Neural cell (in vitro differentiated cells): ENCODE data around the gene RBP4. TPM values are rescaled to one million over a fixed set of nuclear protein-coding genes. Genes with fewer than 3 reads are reported as not detected.

Experiments
- H2AFZ ChIP-seq: fragments of 200-600, 300-800 bp; sonication (generic), shearing (Covaris generic); 2 replicates; pipeline ENCODE4 v1.6.0; 2014; ENCODE audit warnings: low read depth, mild to moderate bottlenecking, antibody characterized with exemption, low read length, moderate library complexity
- H3F3A ChIP-seq: fragments of 200-600 bp; shearing (Covaris generic); 2 replicates; pipeline ENCODE4 v1.6.1; 2016; ENCODE audit warnings: mild to moderate bottlenecking, moderate library complexity, mixed read lengths, antibody characterized with exemption, low read length; ENCODE audit not compliant: insufficient read depth, poor library complexity, severe bottlenecking
- H3K27ac ChIP-seq: fragments of 200-600, 300-800 bp; sonication (generic), shearing (Covaris generic); 2 replicates; pipeline ENCODE4 v1.5.1; 2014; ENCODE audit warnings: mild to moderate bottlenecking, low read length, moderate library complexity
- H3K27me3 ChIP-seq: fragments of 300-800, 200-600 bp; sonication (generic), shearing (Covaris generic); 2 replicates; pipeline ENCODE4 v1.6.0; 2014; ENCODE audit warnings: mild to moderate bottlenecking, low read depth, low read length, moderate library complexity; ENCODE audit not compliant: insufficient read depth
- H3K36me3 ChIP-seq: fragments of 300-800, 200-600 bp; sonication (generic), shearing (Covaris generic); 2 replicates; pipeline ENCODE4 v1.5.1; 2014; ENCODE audit warnings: mild to moderate bottlenecking, antibody characterized with exemption, low read length, moderate library complexity; ENCODE audit not compliant: insufficient read depth
- H3K4me2 ChIP-seq: fragments of 300-800, 200-600 bp; sonication (generic), shearing (Covaris generic); 2 replicates; pipeline ENCODE4 v1.6.0; 2014; ENCODE audit warnings: mild to moderate bottlenecking, low read length
- H3K4me3 ChIP-seq: fragments of 300-800, 200-600 bp; sonication (generic), shearing (Covaris generic); 2 replicates; pipeline ENCODE4 v1.5.1; 2014; ENCODE audit warnings: mild to moderate bottlenecking, low read length, moderate library complexity
- H3K79me2 ChIP-seq: fragments of 200-600 bp; shearing (Covaris generic); replicated peaks from 2 replicates; pipeline ENCODE4 v1.6.0; 2014; ENCODE audit warnings: mild to moderate bottlenecking, low read length, moderate library complexity; ENCODE audit not compliant: insufficient read depth
- H3K9ac ChIP-seq: fragments of 300-800, 200-600 bp; sonication (generic), shearing (Covaris generic); 2 replicates; pipeline ENCODE4 v1.6.1; 2016; ENCODE audit warnings: mild to moderate bottlenecking, low read length, mixed read lengths
- H3K9me2 ChIP-seq: fragments of 200-600 bp; shearing (Covaris generic); 2 replicates; pipeline ENCODE4 v1.6.1; 2016; ENCODE audit warnings: mild to moderate bottlenecking, low read length, mixed read lengths; ENCODE audit not compliant: insufficient read depth
- H3K9me3 ChIP-seq: fragments of 200-600, 300-800 bp; sonication (generic), shearing (Covaris generic); 2 replicates; pipeline ENCODE4 v1.6.1; 2016; ENCODE audit warnings: mild to moderate bottlenecking, mixed run types, low read length, moderate library complexity, mixed read lengths
- H4K20me1 ChIP-seq: fragments of 200-600 bp; shearing (Covaris generic); 2 replicates; pipeline ENCODE4 v1.6.1; 2016; ENCODE audit warnings: mild to moderate bottlenecking, mixed run types; ENCODE audit not compliant: insufficient read depth
- CTCF ChIP-seq: fragments of 450-650 bp; IDR thresholded peaks from 2 replicates; pipeline ENCODE4 v1.5.1; 2014; ENCODE audit warnings: antibody characterized with exemption, mild to moderate bottlenecking, moderate library complexity; ENCODE audit not compliant: poor library complexity, severe bottlenecking
- EP300 ChIP-seq: fragments of 450-650 bp; conservative IDR thresholded peaks from 2 replicates; pipeline ENCODE4 v1.6.1; 2014; ENCODE audit warnings: antibody characterized with exemption, mild to moderate bottlenecking, moderate library complexity; ENCODE audit not compliant: poor library complexity, severe bottlenecking
- EZH2 ChIP-seq: fragments of 200-600, 300-800 bp; shearing (Covaris generic), sonication (generic); IDR thresholded peaks from 2 replicates; pipeline ENCODE4 v1.6.1; 2014; ENCODE audit warnings: antibody characterized with exemption, low read length, borderline replicate concordance, mild to moderate bottlenecking; ENCODE audit not compliant: insufficient read depth, poor library complexity, severe bottlenecking
- MXI1 ChIP-seq: fragments of 450-650 bp; conservative IDR thresholded peaks from 2 replicates; pipeline ENCODE4 v1.6.1; 2014; ENCODE audit warnings: antibody characterized with exemption, mild to moderate bottlenecking; ENCODE audit not compliant: poor library complexity, severe bottlenecking
- POLR2AphosphoS5 ChIP-seq: IDR thresholded peaks from 2 replicates; pipeline ENCODE4 v1.6.1; 2012
- RAD21 ChIP-seq: fragments of 450-650 bp; conservative IDR thresholded peaks from 2 replicates; pipeline ENCODE4 v1.6.1; 2014; ENCODE audit warnings: antibody characterized with exemption, mild to moderate bottlenecking, moderate library complexity
- REST ChIP-seq: IDR thresholded peaks from 2 replicates; pipeline ENCODE4 v1.6.1; 2012; ENCODE audit warnings: borderline replicate concordance
- SMC3 ChIP-seq: fragments of 450-650 bp; conservative IDR thresholded peaks from 2 replicates; pipeline ENCODE4 v1.6.1; 2014; ENCODE audit warnings: antibody characterized with exemption, mild to moderate bottlenecking, moderate library complexity; ENCODE audit not compliant: poor library complexity
- TAF1 ChIP-seq: IDR thresholded peaks from 2 replicates; pipeline ENCODE4 v1.6.1; 2012; ENCODE audit warnings: low read depth
- polyA plus RNA-seq: library from polyadenylated mRNA; depleted of rRNA; stranded (reverse); fragments of >200 nt; gene quantifications from 2 replicates; pipeline ENCODE4 v1.2.3, GENCODE V29; 2014

Gene RBP4
- polyA plus RNA-seq, 1 donor from 2014 or later, result 0.73 TPM

- Histone ChIP-seq H3K9me2 (no peaks in the 10 kb centered on the region), H3F3A (no peaks in the 10 kb centered on the region), H3K9ac (no peak overlapping the region), H4K20me1 (no peaks in the 10 kb centered on the region), H3K36me3 (no peaks in the 10 kb centered on the region), H3K79me2 (no peaks in the 10 kb centered on the region), H3K27ac (no peak overlapping the region), H3K4me2 (no peak overlapping the region), H2AFZ (no peak overlapping the region), H3K9me3 (no peaks in the 10 kb centered on the region), H3K27me3 (no peaks in the 10 kb centered on the region), H3K4me3 (no peak overlapping the region)
- TF ChIP-seq EP300 (no peak), SMC3 (no peak), POLR2AphosphoS5 (no peak), EZH2 (no peak), CTCF (no peak), MXI1 (no peak), REST (no peak), TAF1 (no peak), RAD21 (no peak)
These were observed 27.8 kb upstream of the RBP4 start for GRCh38 chr10:93628858-93629257.

GRCh38 chr10:93622942-93623341 is 21.9 kb upstream of the RBP4 start:
- Histone ChIP-seq H3K27me3 (no peaks in the 10 kb centered on the region), H3K9me2 (no peaks in the 10 kb centered on the region), H3K4me3 (no peak overlapping the region), H3K9me3 (no peaks in the 10 kb centered on the region), H2AFZ (no peak overlapping the region), H4K20me1 (no peaks in the 10 kb centered on the region), H3K79me2 (no peaks in the 10 kb centered on the region), H3K27ac (no peak overlapping the region), H3K9ac (no peak overlapping the region), H3F3A (no peaks in the 10 kb centered on the region), H3K36me3 (no peaks in the 10 kb centered on the region), H3K4me2 (no peak overlapping the region)
- no peak for TF ChIP-seq POLR2AphosphoS5
- TF ChIP-seq EP300, result no peak
- TF ChIP-seq MXI1, result no peak
- no peak for TF ChIP-seq RAD21
- TF ChIP-seq CTCF, result no peak
- no peak for TF ChIP-seq REST
- no peak for TF ChIP-seq EZH2
- TF ChIP-seq TAF1, result no peak
- TF ChIP-seq SMC3, result no peak
